H1 (cell line): ENCODE results near the gene ARHGAP28. TPM values are rescaled to one million over a fixed set of nuclear protein-coding genes. Genes with fewer than 3 reads are reported as not detected.

ENCODE experiments used
- CTCF ChIA-PET: fragments of 300-600 bp; sonication (Branson Sonifier 250); formaldehyde crosslinking; loops from one replicate; lab custom pipeline; 2021; ENCODE audit not compliant: partially characterized antibody; lab: Charles Lee
- POLR2A ChIA-PET: fragments of 300-600 bp; sonication (Branson Sonifier 250); formaldehyde crosslinking; loops from one replicate; lab custom pipeline; 2021; ENCODE audit warnings: inconsistent platforms; ENCODE audit not compliant: partially characterized antibody; lab: Charles Lee
- DNase-seq, 2 experiments: peaks; one replicate each; pipeline versions ENCODE4 v3.0.0 to v3.0.0-alpha.2; 2010 to 2022; ENCODE audit warnings: low spot score in 2 of 2, low read depth in 1 of 2, mixed read lengths in 1 of 2
- FAIRE-seq: peaks from 2 replicates; lab custom pipeline; 2011; peaks lifted over from hg19 to GRCh38; lab: Jason Lieb, UNC
- H2AFZ ChIP-seq: 2 replicates; pipeline ENCODE4 v1.8.1; 2012; ENCODE audit warnings: low read length, inconsistent platforms
- H2AK5ac ChIP-seq: 2 replicates; pipeline ENCODE4 v1.6.1; 2013; ENCODE audit warnings: low read depth, low read length
- H2BK120ac ChIP-seq: replicated peaks from 2 replicates; pipeline ENCODE3; 2013; ENCODE audit warnings: low read depth, low read length, inconsistent platforms
- H2BK12ac ChIP-seq: 2 replicates; pipeline ENCODE4 v1.6.1; 2013; ENCODE audit warnings: low read depth, low read length
- H2BK15ac ChIP-seq: 2 replicates; pipeline ENCODE4 v1.6.1; 2013; ENCODE audit warnings: low read length
- H2BK20ac ChIP-seq: 2 replicates; pipeline ENCODE4 v1.6.1; 2013; ENCODE audit warnings: low read length
- H2BK5ac ChIP-seq: 2 replicates; pipeline ENCODE4 v1.6.1; 2013; ENCODE audit warnings: low read depth, low read length
- H3K14ac ChIP-seq: 2 replicates; pipeline ENCODE4 v1.6.1; 2013; ENCODE audit warnings: inconsistent platforms; ENCODE audit not compliant: insufficient read length
- H3K18ac ChIP-seq: 2 replicates; pipeline ENCODE4 v1.6.1; 2013; ENCODE audit warnings: low read length; ENCODE audit errors: extremely low read depth
- H3K23ac ChIP-seq: 2 replicates; pipeline ENCODE4 v1.6.1; 2013; ENCODE audit warnings: inconsistent platforms; ENCODE audit not compliant: insufficient read length
- H3K23me2 ChIP-seq: 2 replicates; pipeline ENCODE4 v1.6.1; 2013; ENCODE audit warnings: low read depth, low read length
- H3K27ac ChIP-seq: 2 replicates; pipeline ENCODE4 v1.6.1; 2011; ENCODE audit warnings: low read depth, low read length, inconsistent platforms
- H3K27me3 ChIP-seq, 4 experiments: replicated peaks in 1 of 4; 1 replicate in 1 of 4; 2 replicates in 3 of 4; pipeline versions ENCODE4 v1.6.1 to v1.8.1; 2011 to 2013; ENCODE audit warnings: low read length in 3 of 4, mild to moderate bottlenecking in 3 of 4, inconsistent platforms in 2 of 4, mixed read lengths in 2 of 4, moderate library complexity in 1 of 4; ENCODE audit not compliant: control insufficient read depth in 3 of 4, insufficient read depth in 3 of 4; ENCODE audit errors: extremely low read depth in 1 of 4
- H3K36me3 ChIP-seq, 4 experiments: 2 replicates each; pipeline versions ENCODE4 v1.6.1 to v1.8.1; 2011 to 2013; ENCODE audit warnings: mild to moderate bottlenecking in 4 of 4, low read length in 3 of 4, moderate library complexity in 2 of 4, control low read depth in 1 of 4, inconsistent platforms in 1 of 4; ENCODE audit not compliant: insufficient read depth in 4 of 4, control insufficient read depth in 2 of 4
- H3K4ac ChIP-seq: replicated peaks from 2 replicates; pipeline ENCODE3; 2013; ENCODE audit warnings: low read length, low read depth, mixed read lengths, inconsistent platforms; ENCODE audit not compliant: insufficient read length
- H3K4me1 ChIP-seq, 4 experiments: replicated peaks in 1 of 4; 1 replicate in 1 of 4; 2 replicates in 3 of 4; pipeline versions ENCODE4 v1.6.1 to v1.8.1; 2011 to 2013; ENCODE audit warnings: low read length in 3 of 4, inconsistent platforms in 2 of 4, mixed read lengths in 1 of 4; ENCODE audit not compliant: insufficient read depth in 4 of 4, control insufficient read depth in 3 of 4
- H3K4me2 ChIP-seq, 2 experiments: 2 replicates each; pipeline versions ENCODE4 v1.6.1 to v1.8.1; 2011 to 2013; ENCODE audit warnings: low read depth in 2 of 2, low read length in 2 of 2, control low read depth in 1 of 2, inconsistent platforms in 1 of 2, mild to moderate bottlenecking in 1 of 2; ENCODE audit not compliant: insufficient read depth in 1 of 2
- H3K4me3 ChIP-seq, 4 experiments: fragments of 200-600, 300-600 bp in 1 of 4; sonication (generic), shearing (Covaris generic), sonication (Bioruptor Twin) in 1 of 4; 2 replicates each; pipeline versions ENCODE4 v1.5.1 to v1.8.1; 2011 to 2016; ENCODE audit warnings: low read length in 4 of 4, low read depth in 3 of 4, control low read depth in 2 of 4, inconsistent platforms in 2 of 4, mild to moderate bottlenecking in 2 of 4, mixed read lengths in 1 of 4, moderate library complexity in 1 of 4; ENCODE audit not compliant: insufficient read depth in 2 of 4; ENCODE audit errors: extremely low read depth in 1 of 4
- H3K56ac ChIP-seq: replicated peaks from 2 replicates; pipeline ENCODE3; 2013; ENCODE audit warnings: low read depth, mild to moderate bottlenecking, mixed read lengths, low read length, inconsistent platforms; ENCODE audit not compliant: insufficient read length
- H3K79me1 ChIP-seq: 2 replicates; pipeline ENCODE4 v1.6.1; 2013; ENCODE audit warnings: low read depth, low read length, control low read depth
- H3K79me2 ChIP-seq, 2 experiments: 2 replicates each; pipeline versions ENCODE4 v1.6.1 to v1.8.1; 2012 to 2013; ENCODE audit warnings: low read length in 2 of 2, mild to moderate bottlenecking in 2 of 2, inconsistent platforms in 1 of 2; ENCODE audit not compliant: insufficient read depth in 2 of 2, control insufficient read depth in 1 of 2
- H3K9ac ChIP-seq, 4 experiments: replicated peaks in 1 of 4; 1 replicate in 1 of 4; 2 replicates in 3 of 4; pipeline versions ENCODE4 v1.6.1 to v1.8.1; 2011 to 2013; ENCODE audit warnings: low read depth in 3 of 4, low read length in 3 of 4, control low read depth in 2 of 4, mild to moderate bottlenecking in 2 of 4, moderate library complexity in 2 of 4, inconsistent platforms in 1 of 4; ENCODE audit errors: extremely low read depth in 1 of 4
- H3K9me3 ChIP-seq, 2 experiments: 2 replicates each; pipeline versions ENCODE4 v1.6.1 to v1.8.1; 2012 to 2013; ENCODE audit warnings: mild to moderate bottlenecking in 2 of 2, moderate library complexity in 2 of 2, control low read depth in 1 of 2, inconsistent platforms in 1 of 2, low read depth in 1 of 2, low read length in 1 of 2, mixed read lengths in 1 of 2; ENCODE audit not compliant: insufficient read depth in 2 of 2
- H4K20me1 ChIP-seq, 2 experiments: replicated peaks in 1 of 2; 2 replicates each; pipeline versions ENCODE3 to v1.8.1; 2011 to 2013; ENCODE audit warnings: inconsistent platforms in 2 of 2, low read length in 2 of 2, mild to moderate bottlenecking in 1 of 2; ENCODE audit not compliant: insufficient read depth in 2 of 2, control insufficient read depth in 1 of 2
- H4K5ac ChIP-seq: 2 replicates; pipeline ENCODE4 v1.6.1; 2013; ENCODE audit warnings: low read length, low read depth, mixed read lengths, inconsistent platforms; ENCODE audit not compliant: insufficient read length
- H4K8ac ChIP-seq: 2 replicates; pipeline ENCODE4 v1.8.0; 2013; ENCODE audit warnings: mild to moderate bottlenecking, moderate library complexity, low read length, inconsistent platforms; ENCODE audit not compliant: insufficient read depth; ENCODE audit errors: extremely low read depth
- H4K91ac ChIP-seq: replicated peaks from 2 replicates; pipeline ENCODE3; 2013; ENCODE audit warnings: low read length, mixed read lengths, inconsistent platforms; ENCODE audit not compliant: insufficient read length
- ASH2L ChIP-seq: fragments of 200-600, 300-600 bp; sonication (generic); IDR thresholded peaks from one replicate; pipeline ENCODE4 v1.7.1; 2017; ENCODE audit warnings: low read length
- CBX8 ChIP-seq: fragments of 300-800, 300-1000 bp; sonication (generic); IDR thresholded peaks from 2 replicates; pipeline ENCODE4 v1.7.1; 2016; ENCODE audit warnings: low read depth, low read length, borderline replicate concordance
- HDAC6 ChIP-seq: IDR thresholded peaks from one replicate; pipeline ENCODE4 v1.7.1; 2012; ENCODE audit warnings: low read depth, mild to moderate bottlenecking, inconsistent platforms, low read length, moderate library complexity
- MAX ChIP-seq: IDR thresholded peaks from 2 replicates; pipeline ENCODE4 v1.6.1; 2012; ENCODE audit warnings: inconsistent platforms
- RNF2 ChIP-seq: fragments of 200-900, 300-1000 bp; sonication (generic); IDR thresholded peaks from 2 replicates; pipeline ENCODE4 v1.7.1; 2016; ENCODE audit warnings: borderline replicate concordance, low read depth, mild to moderate bottlenecking, antibody characterized with exemption, low read length; ENCODE audit not compliant: poor library complexity, severe bottlenecking; ENCODE audit errors: missing control alignments
- YY1 ChIP-seq: IDR thresholded peaks from 2 replicates; pipeline ENCODE4 v1.6.1; 2011; ENCODE audit warnings: low read depth, mild to moderate bottlenecking, low read length
- WGBS, 2 experiments: shearing (Covaris generic) in 1 of 2; methylation state at CpG; one replicate each; pipeline versions ENCODE4 v1.1.6 to v1.1.7; 2013 to 2015; ENCODE audit warnings: low lambda C conversion rate in 2 of 2, mixed read lengths in 2 of 2, inconsistent platforms in 1 of 2, low coverage in 1 of 2, missing lambda C conversion rate in 1 of 2; ENCODE audit not compliant: insufficient replicate concordance in 2 of 2, insufficient coverage in 1 of 2, insufficient read length in 1 of 2; ENCODE audit errors: extremely low coverage in 1 of 2, missing lambda C conversion rate in 1 of 2; 5-methylcytosine and 5-hydroxymethylcytosine counted together
- polyA plus RNA-seq, 7 experiments: library from polyadenylated mRNA; depleted of rRNA in 3 of 7; stranded (reverse) in 5 of 7; unstranded in 2 of 7; fragments of >200 nt in 5 of 7; fragments of 200-250 nt in 2 of 7; gene quantifications; 1 replicate in 5 of 7; 2 replicates in 1 of 7; 4 replicates in 1 of 7; pipeline versions ENCODE4 v1.2.1 to v1.2.3, GENCODE V29; 2011 to 2013; ENCODE audit warnings: missing spikeins in 2 of 7, mixed read lengths in 2 of 7
- total RNA-seq: library from RNA; stranded (reverse); fragmentation: NEBNext Ultra II Directional; extraction: Animal tissue kit (Norgen Biotek cat#: 25700); gene quantifications from 2 replicates; pipeline ENCODE4 v1.2.1, GENCODE V29; 2021

The ARHGAP28 gene
- total and polyA plus RNA-seq, 2 of the 8 experiments (the other 6 are each of a cell fraction or from before 2014, with no cell fraction given) = 2.9 to 14.4 TPM

GRCh38 chr18:6819332-6819731 lies 89.8 kb downstream of the ARHGAP28 start:
- Histone ChIP-seq H3K9me3 (no peaks in the 10 kb centered on the region), H3K4me3 (no peak overlapping the region), H4K20me1 (no peaks in the 10 kb centered on the region), H2BK12ac (no peak overlapping the region), H2BK20ac (no peak overlapping the region), H3K4me2 (no peak overlapping the region), H3K27me3 (no peaks in the 10 kb centered on the region), H2BK5ac (no peak overlapping the region), H3K23ac (no peak overlapping the region), H2BK15ac (no peak overlapping the region), H3K56ac (no peak overlapping the region), H3K14ac (no peak overlapping the region), H3K4me1 (no peaks in the 10 kb centered on the region), H3K4ac (no peak overlapping the region), H3K18ac (no peak overlapping the region), H3K23me2 (no peaks in the 10 kb centered on the region), H3K36me3 (no peaks in the 10 kb centered on the region; a peak in 1 of 8 replicates), H2AFZ (no peak overlapping the region), H3K79me1 (no peaks in the 10 kb centered on the region), H2AK5ac (no peak overlapping the region), H3K79me2 (no peaks in the 10 kb centered on the region), H3K27ac (no peak overlapping the region), H4K8ac (no peak overlapping the region), H4K5ac (no peak overlapping the region), H3K9ac (no peak overlapping the region), H2BK120ac (no peak overlapping the region), H4K91ac (no peak overlapping the region)
- FAIRE-seq (no peak), DNase-seq (no peak)
- 78% methylated on average over 1 of the region's 1 CpG; no CpG with 5 or more reads in 1 of the 2 experiments for WGBS, 2 experiments
- ChIA-PET POLR2A (interaction anchor here (1.0 kb wide), 1 partner anchor 10 kb away, joined by 4 read pairs; no protein-coding TSS in a partner anchor), CTCF (interaction anchor here (0.8 to 2.6 kb wide), 2 partner anchors 11 to 67 kb away, joined by 3 to 9 read pairs; no protein-coding TSS in a partner anchor)
- no peak for TF ChIP-seq HDAC6
- TF ChIP-seq MAX = no peak
- TF ChIP-seq YY1 = no peak
- no peak for TF ChIP-seq CBX8
- no peak for TF ChIP-seq RNF2
- TF ChIP-seq ASH2L = no peak
